Effector memory CD4-positive, alpha-beta T cell (primary cell): ENCODE results near the gene ZNF280C.
A peak's percentile ranks its signal among the peaks of the same experiment; 100 is the strongest.
"Not testable (repeated sequence)": the region's sequence is repeated elsewhere in the genome, so short reads cannot be mapped to it uniquely, and the experiment has no call there.

ENCODE experiments used
- DNase-seq, 3 donors: peaks; one replicate each; pipeline ENCODE4 v3.0.0-alpha.2; 2020
- H3K27ac ChIP-seq: 2 replicates; pipeline ENCODE4 v1.7.0; 2013; ENCODE audit warnings: mild to moderate bottlenecking, low read length, moderate library complexity; ENCODE audit not compliant: insufficient read depth, poor library complexity, severe bottlenecking
- H3K27me3 ChIP-seq: replicated peaks from 2 replicates; pipeline ENCODE4 v1.7.0; 2013; ENCODE audit warnings: mild to moderate bottlenecking, low read length; ENCODE audit not compliant: insufficient read depth, control insufficient read depth, poor library complexity, severe bottlenecking
- H3K36me3 ChIP-seq: 2 replicates; pipeline ENCODE4 v1.7.0; 2013; ENCODE audit warnings: mild to moderate bottlenecking, low read length, moderate library complexity; ENCODE audit not compliant: control insufficient read depth, insufficient read depth
- H3K4me1 ChIP-seq: 2 replicates; pipeline ENCODE4 v1.7.0; 2013; ENCODE audit warnings: low read length, mild to moderate bottlenecking; ENCODE audit not compliant: control insufficient read depth, insufficient read depth, poor library complexity, severe bottlenecking
- H3K4me3 ChIP-seq: 2 replicates; pipeline ENCODE4 v1.7.0; 2013; ENCODE audit warnings: low read length, low read depth, mild to moderate bottlenecking; ENCODE audit not compliant: insufficient read depth, poor library complexity, severe bottlenecking
- H3K9me3 ChIP-seq: 2 replicates; pipeline ENCODE4 v1.7.0; 2013; ENCODE audit warnings: mild to moderate bottlenecking, low read length, moderate library complexity; ENCODE audit not compliant: control insufficient read depth

The ZNF280C gene

GRCh38 chrX:130287071-130287770, 18.5 kb upstream of the ZNF280C start:
- H3K27me3 ChIP-seq, result no peaks in the 10 kb centered on the region
- H3K4me3 ChIP-seq, result no peak overlapping the region
- H3K9me3 ChIP-seq, result no peaks in the 10 kb centered on the region
- H3K27ac ChIP-seq, result no peak overlapping the region
- no peaks in the 10 kb centered on the region for H3K4me1 ChIP-seq
- no peaks in the 10 kb centered on the region for H3K36me3 ChIP-seq
- DNase-seq, result no peak

- Histone ChIP-seq H3K27ac (no peak overlapping the region), H3K27me3 (no peaks in the 10 kb centered on the region), H3K9me3 (no peaks in the 10 kb centered on the region), H3K4me1 (no peaks in the 10 kb centered on the region), H3K4me3 (no peak overlapping the region), H3K36me3 (no peaks in the 10 kb centered on the region)
- no peak for DNase-seq
Measured at GRCh38 chrX:130285710-130286109, 17.0 kb upstream of the ZNF280C start.

GRCh38 chrX:130285069-130285620, 16.4 kb upstream of the ZNF280C start:
- no peak for DNase-seq
- H3K27ac ChIP-seq, result no peak overlapping the region

GRCh38 chrX:130282151-130282550, 13.5 kb upstream of the ZNF280C start:
- Histone ChIP-seq H3K4me1 (no peaks in the 10 kb centered on the region), H3K27ac (no peak overlapping the region), H3K9me3 (no peaks in the 10 kb centered on the region), H3K27me3 (no peaks in the 10 kb centered on the region), H3K4me3 (no peak overlapping the region), H3K36me3 (no peaks in the 10 kb centered on the region)
- DNase-seq, result no peak

More at GRCh38 chrX:130285069-130285620, 16.4 kb upstream of the ZNF280C start:
- Histone ChIP-seq H3K36me3 (no peaks in the 10 kb centered on the region), H3K4me1 (no peaks in the 10 kb centered on the region), H3K27me3 (no peaks in the 10 kb centered on the region), H3K9me3 (no peaks in the 10 kb centered on the region), H3K4me3 (no peak overlapping the region)

- no peak for DNase-seq
- Histone ChIP-seq H3K4me1 (no peaks in the 10 kb centered on the region), H3K4me3 (no peak overlapping the region), H3K9me3 (no peaks in the 10 kb centered on the region), H3K27me3 (no peaks in the 10 kb centered on the region), H3K36me3 (no peaks in the 10 kb centered on the region), H3K27ac (no peak overlapping the region)
Measured at GRCh38 chrX:130280901-130281300, 12.2 kb upstream of the ZNF280C start.

- not testable (repeated sequence) for H3K27ac ChIP-seq, H3K4me1 ChIP-seq, H3K4me3 ChIP-seq, H3K36me3 ChIP-seq, H3K9me3 ChIP-seq, H3K27me3 ChIP-seq, DNase-seq
Measured at GRCh38 chrX:130272253-130272652, 3.6 kb upstream of the ZNF280C start.

- not testable (repeated sequence) for H3K9me3 ChIP-seq, H3K4me1 ChIP-seq, H3K27me3 ChIP-seq, H3K27ac ChIP-seq, DNase-seq, H3K4me3 ChIP-seq, H3K36me3 ChIP-seq
Measured at GRCh38 chrX:130269391-130269790, 692 bp upstream of the ZNF280C start.

- Histone ChIP-seq H3K9me3 (no peaks in the 10 kb centered on the region), H3K4me1 (peaks cover 5% of the 10 kb centered on the region), H3K36me3 (no peaks in the 10 kb centered on the region), H3K27me3 (no peaks in the 10 kb centered on the region), H3K27ac (peak overlapping the region; percentile 55), H3K4me3 (peak overlapping the region; percentile 59)
- no peak for DNase-seq
Measured at GRCh38 chrX:130267956-130268448, 697 bp downstream of the ZNF280C start.

- no peak overlapping the region for H3K4me3 ChIP-seq
- no peaks in the 10 kb centered on the region for H3K36me3 ChIP-seq
- H3K27me3 ChIP-seq, result no peaks in the 10 kb centered on the region
- H3K4me1 ChIP-seq, result peaks cover 5% of the 10 kb centered on the region
- DNase-seq, result no peak
- no peak overlapping the region for H3K27ac ChIP-seq
- no peaks in the 10 kb centered on the region for H3K9me3 ChIP-seq
Measured at GRCh38 chrX:130264573-130264972, 4.1 kb downstream of the ZNF280C start.

GRCh38 chrX:130263016-130263415, 5.7 kb downstream of the ZNF280C start:
- Histone ChIP-seq H3K4me1 (peaks cover 5% of the 10 kb centered on the region), H3K36me3 (no peaks in the 10 kb centered on the region), H3K27me3 (no peaks in the 10 kb centered on the region), H3K27ac (no peak overlapping the region), H3K4me3 (no peak overlapping the region), H3K9me3 (no peaks in the 10 kb centered on the region)
- DNase-seq, result no peak
